LNCAP (cell line): ENCODE measurements around the gene UQCR10.

ENCODE experiments used
- TF ChIP-seq, protein P1 (sequence below): fragments of 450-650 bp; IDR thresholded peaks from 2 replicates; pipeline ENCODE4 v1.5.1; 2017; ENCODE audit warnings: mild to moderate bottlenecking

UQCR10 gene

DNA sequence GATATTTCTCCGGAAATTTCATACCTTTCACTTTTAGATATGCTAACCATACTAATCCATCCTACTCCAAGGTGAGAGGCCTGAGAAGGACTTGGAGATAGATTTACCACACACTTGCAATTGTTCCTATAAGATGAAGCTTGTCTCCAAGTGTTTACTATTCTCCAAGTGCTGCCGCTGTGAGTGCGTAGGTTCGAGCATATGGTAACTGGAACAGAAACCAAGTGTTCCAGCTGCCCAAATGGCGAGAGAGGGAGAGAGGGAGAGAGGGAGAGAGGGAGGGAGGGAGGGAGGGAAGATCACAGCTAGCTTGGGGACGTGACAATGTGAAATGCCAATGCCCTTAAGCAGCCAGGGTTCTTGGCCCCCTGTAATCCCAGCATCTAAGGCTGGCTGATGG is 49.4 kb downstream of the UQCR10 start:
- TF ChIP-seq, protein P1, sequence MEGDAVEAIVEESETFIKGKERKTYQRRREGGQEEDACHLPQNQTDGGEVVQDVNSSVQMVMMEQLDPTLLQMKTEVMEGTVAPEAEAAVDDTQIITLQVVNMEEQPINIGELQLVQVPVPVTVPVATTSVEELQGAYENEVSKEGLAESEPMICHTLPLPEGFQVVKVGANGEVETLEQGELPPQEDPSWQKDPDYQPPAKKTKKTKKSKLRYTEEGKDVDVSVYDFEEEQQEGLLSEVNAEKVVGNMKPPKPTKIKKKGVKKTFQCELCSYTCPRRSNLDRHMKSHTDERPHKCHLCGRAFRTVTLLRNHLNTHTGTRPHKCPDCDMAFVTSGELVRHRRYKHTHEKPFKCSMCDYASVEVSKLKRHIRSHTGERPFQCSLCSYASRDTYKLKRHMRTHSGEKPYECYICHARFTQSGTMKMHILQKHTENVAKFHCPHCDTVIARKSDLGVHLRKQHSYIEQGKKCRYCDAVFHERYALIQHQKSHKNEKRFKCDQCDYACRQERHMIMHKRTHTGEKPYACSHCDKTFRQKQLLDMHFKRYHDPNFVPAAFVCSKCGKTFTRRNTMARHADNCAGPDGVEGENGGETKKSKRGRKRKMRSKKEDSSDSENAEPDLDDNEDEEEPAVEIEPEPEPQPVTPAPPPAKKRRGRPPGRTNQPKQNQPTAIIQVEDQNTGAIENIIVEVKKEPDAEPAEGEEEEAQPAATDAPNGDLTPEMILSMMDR: no peak

- TF ChIP-seq, protein P1: no peak
Measured at GRCh38 chr22:29816980-29817379, 49.8 kb downstream of the UQCR10 start.

- TF ChIP-seq, protein P1: no peak
Measured at GRCh38 chr22:29817724-29818123, 50.6 kb downstream of the UQCR10 start.

DNA sequence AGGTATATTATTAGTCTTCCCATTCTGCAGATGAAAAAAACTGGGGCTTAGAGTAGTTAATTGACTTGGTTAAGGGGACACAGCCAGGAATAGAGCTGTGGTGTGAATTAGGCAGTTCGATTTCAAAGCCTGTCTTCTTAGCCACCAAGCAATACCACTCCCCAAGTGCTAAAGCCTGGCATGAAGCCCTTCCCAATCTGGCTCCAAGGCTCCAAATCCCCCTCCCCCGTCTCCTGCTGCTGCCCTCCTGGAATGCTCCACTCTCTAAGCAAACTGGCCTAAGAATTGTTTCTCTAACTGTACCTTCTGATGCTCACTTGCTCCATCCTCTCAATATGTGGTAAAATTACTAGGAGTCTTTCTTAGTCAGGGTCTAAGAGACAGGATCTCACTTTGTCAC is 52.3 kb downstream of the UQCR10 start:
- TF ChIP-seq, protein P1: no peak
